Esophagus muscularis mucosa (tissue), 4 donors: ENCODE data around the gene MBP. TPM values are rescaled to one million over a fixed set of nuclear protein-coding genes. Genes with fewer than 3 reads are reported as not detected.

Source experiments
- DNase-seq: peaks from one replicate; pipeline ENCODE4 v3.0.0-alpha.2; 2017; ENCODE audit errors: extremely low spot score
- H3K27ac ChIP-seq, 4 donors: fragments of 200-600 bp; sonication (generic); replicated peaks in 1 of 4; 1 replicate in 3 of 4; 2 replicates in 1 of 4; pipeline ENCODE4 v1.5.1; 2016 to 2019; ENCODE audit warnings: mild to moderate bottlenecking in 1 of 4
- H3K27me3 ChIP-seq, 4 donors: fragments of 200-600 bp; sonication (generic); one replicate each; pipeline versions ENCODE4 v1.5.1 to v1.6.0; 2016 to 2019
- H3K36me3 ChIP-seq, 4 donors: fragments of 200-600 bp; sonication (generic); one replicate each; pipeline ENCODE4 v1.5.1; 2016 to 2019
- H3K4me1 ChIP-seq, 4 donors: fragments of 200-600 bp; sonication (generic); one replicate each; pipeline ENCODE4 v1.5.1; 2016 to 2019
- H3K4me3 ChIP-seq, 4 donors: fragments of 200-600 bp; sonication (generic); 1 replicate in 2 of 4; 2 replicates in 2 of 4; pipeline ENCODE4 v1.5.1; 2016 to 2019; ENCODE audit warnings: mild to moderate bottlenecking in 4 of 4, moderate library complexity in 1 of 4
- H3K9me3 ChIP-seq, 4 donors: fragments of 200-600 bp; sonication (generic); 1 replicate in 3 of 4; 2 replicates in 1 of 4; pipeline ENCODE4 v1.5.1; 2016 to 2019
- EP300 ChIP-seq: sonication (generic); formaldehyde crosslinking; IDR thresholded peaks from one replicate; pipeline ENCODE4 v1.6.1; 2017; ENCODE audit warnings: antibody characterized with exemption
- POLR2A ChIP-seq: fragments of 450-650 bp; IDR thresholded peaks from one replicate; pipeline ENCODE4 v1.6.1; 2017; ENCODE audit warnings: antibody characterized with exemption, moderate library complexity, mild to moderate bottlenecking, low read depth
- POLR2AphosphoS5 ChIP-seq, 2 donors: sonication (generic); formaldehyde crosslinking; IDR thresholded peaks; one replicate each; pipeline ENCODE4 v1.6.1; 2017; ENCODE audit warnings: antibody characterized with exemption in 2 of 2
- WGBS: methylation state at CpG from one replicate; pipeline ENCODE4 v1.1.5; 2018; 5-methylcytosine and 5-hydroxymethylcytosine counted together
- intact Hi-C: fragments of 100-400 bp; cut with DNase I; formaldehyde crosslinking; loops from one replicate; pipeline ENCODE4 v1.15.1; 2023
- total RNA-seq, 4 donors: library from RNA; depleted of rRNA; stranded (reverse); fragments of >200 nt; gene quantifications; one replicate each; pipeline versions ENCODE4 v1.1.0 to v1.2.1, GENCODE V29; 2016
- TF ChIP-seq, protein P1 (sequence below), 3 experiments: fragments of 200-600 bp in 2 of 3; fragments of 450-650 bp in 1 of 3; sonication (generic) in 2 of 3; IDR thresholded peaks; one replicate each; pipeline ENCODE4 v1.5.1; 2017 to 2019; ENCODE audit warnings: antibody characterized with exemption in 3 of 3, mild to moderate bottlenecking in 2 of 3, moderate library complexity in 1 of 3

The MBP gene
- total RNA-seq, 4 donors from 2014 or later: 21.9 to 31.3 (median 27.3) TPM

DNA sequence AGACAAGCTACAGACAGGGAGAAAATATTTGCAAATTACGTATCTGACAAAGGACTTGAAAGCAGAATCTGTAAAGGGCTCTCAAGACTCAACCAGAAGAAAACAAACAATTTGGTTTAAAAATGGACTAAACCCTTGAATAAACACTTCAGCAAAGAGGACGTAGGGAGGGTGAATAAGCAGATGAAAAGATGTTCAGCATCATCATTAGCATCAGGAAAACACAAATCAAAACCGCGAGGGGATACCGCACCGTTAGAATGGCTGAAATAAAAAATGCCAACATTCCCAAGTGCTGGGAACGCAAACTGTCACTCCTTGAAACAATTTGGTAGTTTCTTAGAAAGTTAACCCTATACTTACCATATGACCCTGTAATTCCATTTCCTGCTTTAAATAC, 136.7 kb downstream of the MBP start:
- no peak for TF ChIP-seq EP300
- TF ChIP-seq POLR2AphosphoS5 (IDR thresholded peaks at IDR 0.05): no peak
- TF ChIP-seq POLR2A: no peak
- H3K4me1 ChIP-seq: peaks cover 0 to 5% (median 4%) of the 10 kb centered on the region in 4 donors
- H3K4me3 ChIP-seq: no peak overlapping the region
- no peaks in the 10 kb centered on the region for H3K9me3 ChIP-seq
- 57% methylated on average over 7 of the region's 7 CpGs for WGBS
- H3K27me3 ChIP-seq: no peaks in the 10 kb centered on the region
- no peaks in the 10 kb centered on the region for H3K36me3 ChIP-seq
- intact Hi-C loops: no loop called here
- no peak overlapping the region for H3K27ac ChIP-seq
- DNase-seq: no peak

DNA sequence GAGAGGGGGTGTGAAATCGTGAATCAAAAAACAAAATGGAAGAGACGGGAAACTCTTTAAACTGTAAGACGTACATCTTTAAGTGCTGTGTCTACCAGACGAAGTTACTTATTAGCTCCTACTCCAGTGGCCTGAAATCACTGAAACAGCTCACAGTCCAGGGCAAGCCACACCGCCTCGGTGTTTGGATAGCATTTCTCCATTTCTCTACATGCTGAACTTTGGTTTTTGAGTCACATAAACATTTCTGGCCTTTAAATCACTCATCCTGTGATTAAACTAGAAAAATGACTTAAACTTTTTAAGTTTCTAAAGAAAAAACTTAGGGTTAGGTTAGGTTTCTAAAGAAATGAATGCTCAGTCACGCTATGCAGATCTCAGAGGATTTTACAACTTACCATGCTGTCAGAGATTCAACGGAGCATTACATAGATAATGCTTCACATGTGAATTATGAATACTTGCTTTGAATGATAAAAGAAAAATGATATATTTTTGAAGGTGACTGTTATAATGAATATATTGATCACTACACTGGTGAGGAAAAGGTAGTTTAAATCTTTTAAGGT, 138.4 kb downstream of the MBP start:
- Histone ChIP-seq H3K4me1 (no peaks in the 10 kb centered on the region), H3K36me3 (no peaks in the 10 kb centered on the region), H3K9me3 (no peaks in the 10 kb centered on the region), H3K27ac (no peak overlapping the region), H3K4me3 (no peak overlapping the region), H3K27me3 (no peaks in the 10 kb centered on the region)
- WGBS: 82% methylated on average over 8 of the region's 8 CpGs
- TF ChIP-seq POLR2A (no peak), POLR2AphosphoS5 (IDR thresholded peaks at IDR 0.05) (no peak), EP300 (no peak)
- TF ChIP-seq, protein P1, sequence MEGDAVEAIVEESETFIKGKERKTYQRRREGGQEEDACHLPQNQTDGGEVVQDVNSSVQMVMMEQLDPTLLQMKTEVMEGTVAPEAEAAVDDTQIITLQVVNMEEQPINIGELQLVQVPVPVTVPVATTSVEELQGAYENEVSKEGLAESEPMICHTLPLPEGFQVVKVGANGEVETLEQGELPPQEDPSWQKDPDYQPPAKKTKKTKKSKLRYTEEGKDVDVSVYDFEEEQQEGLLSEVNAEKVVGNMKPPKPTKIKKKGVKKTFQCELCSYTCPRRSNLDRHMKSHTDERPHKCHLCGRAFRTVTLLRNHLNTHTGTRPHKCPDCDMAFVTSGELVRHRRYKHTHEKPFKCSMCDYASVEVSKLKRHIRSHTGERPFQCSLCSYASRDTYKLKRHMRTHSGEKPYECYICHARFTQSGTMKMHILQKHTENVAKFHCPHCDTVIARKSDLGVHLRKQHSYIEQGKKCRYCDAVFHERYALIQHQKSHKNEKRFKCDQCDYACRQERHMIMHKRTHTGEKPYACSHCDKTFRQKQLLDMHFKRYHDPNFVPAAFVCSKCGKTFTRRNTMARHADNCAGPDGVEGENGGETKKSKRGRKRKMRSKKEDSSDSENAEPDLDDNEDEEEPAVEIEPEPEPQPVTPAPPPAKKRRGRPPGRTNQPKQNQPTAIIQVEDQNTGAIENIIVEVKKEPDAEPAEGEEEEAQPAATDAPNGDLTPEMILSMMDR (IDR thresholded peaks at IDR 0.05): no peak
- intact Hi-C loops: no loop called here
- no peak for DNase-seq

DNA sequence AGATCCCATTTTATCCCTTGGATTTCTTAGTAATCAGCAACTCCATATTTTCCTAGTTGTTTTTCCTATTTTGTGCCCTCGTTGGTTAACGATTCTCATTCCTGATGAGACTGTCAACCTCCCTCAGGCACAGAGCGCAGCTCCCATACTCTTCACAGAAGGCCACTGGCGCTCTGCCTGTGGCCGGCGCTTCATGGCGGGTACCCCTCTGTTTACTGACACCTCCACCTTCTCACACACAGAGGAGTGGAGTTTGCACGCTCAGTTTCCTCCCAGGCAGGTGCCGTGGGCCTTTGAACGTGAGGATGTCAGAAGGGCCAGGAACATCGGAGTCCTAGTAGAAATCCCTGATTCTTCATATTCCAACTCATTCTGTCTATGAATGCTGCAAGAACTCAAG, 139.0 kb downstream of the MBP start:
- no peak overlapping the region for H3K27ac ChIP-seq
- TF ChIP-seq, protein P1 (IDR thresholded peaks at IDR 0.05): no peak
- no peak for TF ChIP-seq POLR2A
- TF ChIP-seq EP300: no peak
- no peak for TF ChIP-seq POLR2AphosphoS5 (IDR thresholded peaks at IDR 0.05)
- intact Hi-C loops: no loop called here
- no peak for DNase-seq
- 95% methylated on average over 11 of the region's 11 CpGs for WGBS
- no peaks in the 10 kb centered on the region for H3K4me1 ChIP-seq
- no peaks in the 10 kb centered on the region for H3K27me3 ChIP-seq
- H3K9me3 ChIP-seq: no peaks in the 10 kb centered on the region
- no peak overlapping the region for H3K4me3 ChIP-seq
- H3K36me3 ChIP-seq: no peaks in the 10 kb centered on the region

- Histone ChIP-seq H3K9me3 (no peaks in the 10 kb centered on the region), H3K4me1 (no peaks in the 10 kb centered on the region), H3K36me3 (no peaks in the 10 kb centered on the region), H3K27me3 (no peaks in the 10 kb centered on the region), H3K27ac (no peak overlapping the region), H3K4me3 (no peak overlapping the region)
- intact Hi-C loops: no loop called here
- 91% methylated on average over 6 of the region's 6 CpGs for WGBS
- TF ChIP-seq EP300 (no peak), POLR2A (no peak), POLR2AphosphoS5 (IDR thresholded peaks at IDR 0.05) (no peak)
- TF ChIP-seq, protein P1 (IDR thresholded peaks at IDR 0.05): no peak
- no peak for DNase-seq
These were observed 139.5 kb downstream of the MBP start for GRCh38 chr18:76993085-76993382.

DNA sequence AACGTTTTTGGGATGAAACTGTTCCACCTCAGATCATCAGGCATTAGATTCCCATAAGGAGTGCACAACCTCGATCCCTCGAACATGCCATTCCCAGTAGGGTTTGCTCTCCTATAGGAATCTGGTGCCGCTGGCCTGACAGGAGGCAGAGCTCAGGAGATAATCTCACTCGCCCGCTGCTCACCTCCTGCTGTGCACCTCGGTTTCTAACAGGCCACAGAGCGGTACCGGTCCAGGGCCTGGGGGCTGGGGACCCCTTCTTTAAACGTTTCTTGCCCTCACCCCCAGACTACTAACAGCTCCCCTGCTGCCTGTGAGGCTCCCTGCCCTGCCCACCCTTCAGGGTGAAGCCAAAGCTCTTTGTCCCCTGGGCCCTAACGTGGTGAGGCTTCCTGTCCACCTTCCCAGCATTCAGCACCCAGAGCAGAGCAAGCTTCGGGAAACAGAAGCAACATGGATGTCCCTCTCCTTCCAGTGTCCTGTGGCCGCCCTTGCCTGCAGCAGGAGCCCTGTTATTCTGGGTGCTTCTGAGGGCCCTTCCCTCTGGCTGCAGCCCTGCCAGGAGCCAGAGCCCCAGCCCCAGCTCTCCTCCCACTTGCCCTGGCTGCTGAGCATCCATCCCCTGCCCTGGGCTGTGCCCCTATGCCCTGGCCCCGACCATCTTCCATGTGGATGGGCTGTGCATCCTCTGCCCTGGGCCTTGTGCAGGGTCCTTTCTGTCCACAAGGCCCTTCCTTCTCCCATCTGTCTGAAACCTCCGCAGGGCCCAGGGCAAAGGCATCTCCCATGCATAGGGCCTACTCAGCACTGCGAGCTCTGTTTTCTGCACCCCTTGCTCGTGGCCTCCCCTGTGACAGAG, 140.1 kb downstream of the MBP start:
- WGBS: 85% methylated on average over 4 of the region's 17 CpGs
- Histone ChIP-seq H3K27me3 (no peaks in the 10 kb centered on the region), H3K4me1 (no peaks in the 10 kb centered on the region), H3K4me3 (no peak overlapping the region), H3K36me3 (no peaks in the 10 kb centered on the region), H3K27ac (no peak overlapping the region), H3K9me3 (no peaks in the 10 kb centered on the region)
- intact Hi-C loops: no loop called here
- no peak for DNase-seq
- TF ChIP-seq POLR2A: no peak
- no peak for TF ChIP-seq EP300
- TF ChIP-seq POLR2AphosphoS5 (IDR thresholded peaks at IDR 0.05): no peak
- TF ChIP-seq, protein P1 (IDR thresholded peaks at IDR 0.05): no peak
